NCI-H1105 (cell line): Measurements from ENCODE around the gene PITPNC1.
"Not testable (repeated sequence)": the region's sequence is repeated elsewhere in the genome, so short reads cannot be mapped to it uniquely, and the experiment has no call there.

Source experiments
- DNase-seq: peaks from one replicate; lab custom pipeline; 2025; lab: John Stamatoyannopoulos, UW

Gene PITPNC1

DNA sequence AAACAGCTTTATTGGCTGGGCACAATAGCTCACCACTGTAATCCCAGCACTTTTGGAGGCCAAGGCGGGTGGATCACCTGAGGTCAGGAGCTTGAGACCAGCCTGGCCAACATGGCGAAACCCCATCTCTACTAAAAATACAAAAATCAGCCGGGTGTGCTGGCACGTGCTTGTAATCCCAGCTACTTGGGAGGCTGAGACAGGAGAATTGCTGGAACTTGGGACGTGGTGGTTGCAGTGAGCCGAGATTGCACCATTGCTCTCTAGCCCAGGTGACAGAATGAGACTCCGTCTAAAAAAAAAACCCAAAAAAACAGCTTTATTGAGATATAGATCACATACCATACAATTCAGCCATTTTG lies 274.1 kb downstream of the PITPNC1 start:
- not testable (repeated sequence) for DNase-seq

DNA sequence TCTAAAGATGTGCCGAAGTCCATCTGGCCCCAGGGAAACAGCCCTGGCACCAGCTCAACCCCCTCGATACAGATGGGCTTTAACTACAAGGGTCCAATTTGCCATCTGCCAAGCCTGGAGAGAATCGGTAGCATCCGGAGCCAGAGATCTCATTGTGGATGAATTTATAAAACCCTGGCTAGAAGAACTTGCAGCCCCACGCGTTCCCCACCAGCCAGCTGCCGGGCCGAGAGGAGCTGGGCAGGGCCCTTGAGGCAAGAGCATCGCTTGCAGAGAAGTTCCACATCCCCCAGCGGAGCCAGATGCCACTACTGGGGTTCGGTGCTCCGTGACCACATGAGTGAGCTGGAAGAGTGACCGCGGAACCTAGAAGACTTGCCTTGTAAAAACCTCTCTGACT lies 275.4 kb downstream of the PITPNC1 start:
- DNase-seq, result no peak

DNA sequence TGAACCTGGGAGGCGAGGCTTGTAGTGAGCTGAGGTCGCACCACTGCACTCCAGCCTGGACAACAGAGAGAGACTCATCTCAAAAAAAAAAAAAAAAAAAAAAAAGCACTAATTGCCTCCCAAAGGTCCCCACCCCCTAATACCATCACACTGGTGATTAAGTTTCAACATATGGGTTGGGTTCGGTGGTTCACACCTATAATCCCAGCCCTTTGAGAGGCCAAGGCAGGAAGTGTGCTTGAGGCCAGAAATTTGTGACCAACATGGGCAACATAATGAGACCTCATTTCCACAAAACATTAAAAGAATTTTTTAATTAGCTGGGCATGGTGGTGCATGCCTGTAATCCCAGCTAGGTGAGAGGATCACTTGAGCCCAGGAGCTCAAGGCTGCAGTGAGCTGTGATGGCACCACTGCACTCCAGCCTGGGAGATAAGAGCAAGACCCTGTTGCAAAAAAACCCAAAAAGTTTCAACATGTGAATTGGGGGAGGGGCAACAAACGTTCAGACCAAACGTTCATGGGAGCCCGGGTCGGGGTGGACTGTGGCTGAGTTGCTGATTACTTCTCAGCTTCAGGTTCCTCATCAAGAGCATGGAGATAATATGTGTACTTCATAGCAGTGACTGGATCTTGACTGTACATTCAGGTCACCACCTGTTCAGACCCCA lies 278.5 kb downstream of the PITPNC1 start:
- no peak for DNase-seq

DNA sequence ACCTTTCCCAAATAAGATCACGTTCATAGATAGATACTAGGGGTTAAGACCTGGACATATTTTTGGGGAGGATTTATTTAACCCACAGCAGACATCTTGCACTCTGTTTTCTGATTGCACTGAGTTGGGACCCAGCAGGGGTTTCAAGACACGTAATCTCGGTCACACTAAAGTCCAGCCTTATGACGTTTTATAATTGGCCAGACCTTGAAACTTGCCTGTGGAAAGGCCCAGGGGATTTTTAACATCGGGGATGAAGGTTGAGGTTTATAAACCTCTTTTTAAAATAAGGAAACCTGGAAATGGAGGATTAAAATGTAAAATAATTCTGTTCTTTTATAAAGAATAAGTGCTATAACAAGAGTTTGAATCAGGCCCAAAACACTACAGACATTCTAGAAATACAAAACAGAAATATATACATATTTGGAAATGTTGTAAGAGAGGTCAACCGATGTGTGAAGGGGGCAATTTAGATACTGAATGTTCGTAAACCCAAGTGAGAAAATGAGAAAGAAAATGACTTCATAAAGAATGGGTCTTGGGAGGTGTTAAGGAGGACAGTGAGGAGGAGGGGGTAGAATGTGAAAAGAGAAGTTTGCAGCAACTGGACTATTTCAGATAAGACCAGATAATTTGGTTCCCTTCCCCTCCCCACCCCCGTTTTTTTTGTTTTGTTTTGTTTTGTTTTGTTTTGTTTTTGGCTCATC lies 279.6 kb downstream of the PITPNC1 start:
- no peak for DNase-seq

DNA sequence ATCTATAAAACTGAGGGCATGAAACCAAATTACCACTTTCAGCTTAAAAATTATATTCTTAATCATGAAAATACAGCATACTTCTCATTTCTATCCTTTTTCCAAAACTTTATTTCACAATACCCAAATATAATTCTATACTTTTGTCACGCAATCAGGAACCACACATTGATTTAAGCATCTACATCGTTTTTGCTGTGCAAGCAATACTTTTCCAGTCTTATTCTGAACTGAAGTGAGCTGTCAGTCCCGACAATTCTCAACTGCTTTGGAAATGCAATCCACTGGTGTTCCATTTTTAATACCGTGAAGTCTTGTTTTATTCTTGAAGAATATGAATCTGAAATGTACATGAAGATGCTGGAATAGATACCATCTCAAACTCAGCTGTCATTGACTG lies 280.5 kb downstream of the PITPNC1 start:
- DNase-seq, result no peak

DNA sequence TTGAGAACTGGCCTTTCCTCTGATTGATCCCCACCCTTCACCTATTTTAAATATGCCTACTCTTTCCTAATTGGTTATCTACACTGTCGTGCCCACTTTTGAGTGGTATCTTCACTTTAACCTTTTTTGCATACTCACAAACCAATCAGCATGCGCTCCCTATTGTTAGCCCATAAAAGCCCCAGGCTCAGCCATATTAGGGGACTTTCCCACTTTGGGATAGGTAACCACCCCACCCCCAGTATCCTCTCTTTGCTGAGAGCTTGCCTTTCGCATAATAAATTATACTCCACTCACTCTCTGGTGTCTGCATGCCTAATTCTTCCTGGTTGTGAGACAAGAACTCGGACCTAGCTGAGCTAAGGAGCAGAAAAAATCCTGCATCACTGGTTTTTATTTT lies 281.2 kb downstream of the PITPNC1 start:
- DNase-seq, result no peak

DNA sequence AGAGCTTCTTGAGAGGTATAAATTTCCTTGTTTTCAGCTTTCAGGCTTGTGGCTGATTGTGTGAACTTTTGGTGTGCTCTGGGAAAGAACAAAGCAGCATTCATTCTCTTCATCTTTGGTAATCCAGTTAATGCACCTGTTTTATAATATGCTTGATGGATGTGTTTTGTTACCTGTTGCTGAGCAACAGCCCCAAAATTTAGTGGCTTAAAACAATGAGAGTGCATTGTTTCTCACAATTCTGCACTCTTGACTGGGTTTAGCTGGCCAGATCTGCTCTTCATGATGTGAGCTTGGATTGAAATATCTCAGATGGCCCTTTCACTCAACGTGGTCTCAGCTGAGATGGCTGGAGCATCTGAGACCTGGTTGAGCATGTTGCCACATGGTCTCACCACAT lies 281.9 kb downstream of the PITPNC1 start:
- DNase-seq, result no peak

DNA sequence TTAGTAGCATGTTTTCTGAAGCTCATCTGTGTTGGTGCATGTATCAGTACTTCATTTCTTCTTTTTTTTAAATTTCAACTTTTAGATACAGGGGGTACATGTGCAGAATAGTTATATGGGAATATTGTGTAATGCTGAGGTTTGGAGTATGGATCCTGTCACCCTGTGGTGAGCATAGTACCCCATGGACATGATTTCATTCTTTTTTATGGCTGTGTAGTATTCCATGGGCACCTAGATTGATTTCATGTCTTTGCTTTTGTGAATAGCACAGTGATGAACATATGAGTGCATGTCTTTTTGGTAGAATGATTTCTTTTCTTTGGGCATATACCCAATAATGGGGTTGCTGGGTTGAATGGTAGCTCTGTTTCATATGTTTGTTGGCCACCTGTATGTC lies 285.6 kb downstream of the PITPNC1 start:
- DNase-seq, result no peak

DNA sequence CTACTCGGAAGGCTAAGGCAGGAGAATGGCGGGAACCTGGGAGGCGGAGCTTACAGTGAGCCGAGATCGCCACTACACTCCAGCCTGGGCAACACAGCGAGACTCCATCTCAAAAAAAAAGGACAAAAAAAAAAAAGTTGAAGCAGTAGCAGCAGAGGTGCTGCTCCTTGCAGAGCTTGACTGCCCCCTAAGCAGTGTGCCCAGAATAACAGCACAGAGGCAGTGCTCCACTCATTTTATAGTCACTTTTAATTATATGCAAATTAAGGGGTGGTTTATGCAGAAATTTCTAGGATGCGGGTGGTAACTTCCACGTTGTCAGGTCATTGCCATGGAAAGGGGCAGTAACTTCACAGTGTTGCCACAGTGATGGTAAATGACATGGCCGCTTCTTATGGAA lies 286.4 kb downstream of the PITPNC1 start:
- DNase-seq, result no peak

DNA sequence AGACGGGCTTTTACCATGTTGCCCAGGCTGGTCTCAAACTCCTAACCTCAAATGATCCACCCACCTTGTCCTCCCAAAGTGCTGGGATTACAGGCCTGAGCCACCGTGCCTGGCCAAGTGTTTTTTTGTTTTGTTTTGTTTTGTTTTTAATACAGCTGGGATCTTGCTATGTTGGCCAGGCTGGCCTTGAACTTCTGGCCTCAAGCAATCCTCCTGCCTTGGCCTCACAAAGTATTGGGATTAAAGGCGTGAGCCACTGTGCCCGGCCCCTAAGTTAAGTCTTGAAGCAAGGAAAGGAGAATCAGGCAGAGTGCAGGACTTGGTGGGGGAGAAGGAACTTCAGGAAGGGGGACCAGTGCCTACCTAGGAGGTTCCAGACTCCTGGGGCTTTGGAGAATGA lies 288.9 kb downstream of the PITPNC1 start:
- no peak for DNase-seq

DNA sequence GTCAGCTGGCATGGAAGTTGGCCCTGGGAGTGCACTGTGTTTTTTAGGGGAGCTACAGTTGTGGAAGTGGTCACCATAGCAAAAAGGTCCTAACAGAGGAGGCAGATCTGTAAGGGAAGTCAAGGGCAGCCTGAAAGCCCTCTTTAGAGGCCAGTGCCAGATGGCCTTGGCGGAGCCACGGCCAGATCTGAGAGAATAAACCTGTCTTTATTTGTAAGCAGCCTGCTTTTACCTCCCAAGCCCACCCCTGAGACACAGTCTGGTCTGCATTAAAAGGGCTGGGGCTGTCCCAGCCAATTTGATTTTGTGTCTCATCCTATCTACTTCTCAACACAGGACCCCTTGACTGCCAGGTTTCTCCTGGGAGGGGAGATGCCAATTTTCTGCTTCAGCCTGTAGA lies 289.6 kb downstream of the PITPNC1 start:
- no peak for DNase-seq

DNA sequence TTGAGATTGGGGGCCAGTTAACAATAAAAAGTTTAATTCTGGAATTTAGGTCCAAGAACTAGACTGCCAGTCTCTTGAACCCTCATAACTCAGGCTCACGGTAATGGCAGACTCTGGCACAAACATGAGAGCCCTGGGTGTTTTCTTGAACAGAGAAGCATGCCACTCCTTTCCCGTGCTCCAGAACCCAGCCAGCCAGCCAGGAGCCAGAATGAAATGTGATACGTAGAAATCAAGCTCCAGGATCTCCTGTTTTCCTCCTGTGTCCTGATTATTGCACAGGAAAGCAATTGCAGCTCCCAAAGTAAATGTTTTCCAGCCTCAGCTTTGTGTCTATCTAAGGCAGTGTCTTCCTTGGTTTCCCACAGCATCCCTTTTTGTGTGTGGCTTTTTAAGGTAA lies 294.4 kb downstream of the PITPNC1 start:
- peak; percentile 29 for DNase-seq

DNA sequence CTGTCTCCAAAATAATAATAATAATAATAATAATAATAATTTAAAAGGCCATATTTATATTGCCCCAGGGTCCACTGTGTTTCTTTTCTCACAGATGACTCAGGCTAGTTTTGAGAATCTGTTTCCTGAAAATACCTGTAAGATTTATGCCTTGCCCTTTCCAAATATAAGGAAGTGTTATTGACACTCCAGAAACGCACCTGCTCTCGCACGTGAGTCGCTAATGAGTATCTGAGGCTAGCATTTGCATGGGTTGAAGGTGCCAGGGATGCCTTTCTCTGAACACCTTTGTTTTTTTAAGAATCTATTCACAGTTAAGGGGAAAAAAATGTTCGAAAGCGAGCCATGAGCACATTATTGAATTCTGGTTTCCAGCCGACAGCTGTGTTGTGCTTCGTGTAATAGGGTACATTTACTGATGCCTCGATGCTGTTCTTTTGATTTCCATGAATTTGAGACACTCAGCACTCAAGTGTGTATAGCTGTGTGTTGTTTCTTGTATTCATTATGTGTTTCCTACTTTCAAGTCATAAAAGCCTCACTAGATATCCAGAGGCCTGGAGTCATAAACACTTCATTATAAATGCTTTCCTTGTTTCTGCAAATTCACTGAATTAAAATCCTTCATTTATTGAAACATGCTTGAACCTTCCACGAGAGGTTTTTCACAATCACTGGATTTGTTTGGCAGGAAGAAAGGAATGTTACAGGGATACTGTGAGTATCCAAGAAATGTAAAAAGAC lies 295.7 kb downstream of the PITPNC1 start:
- DNase-seq, result peak; percentile 67

DNA sequence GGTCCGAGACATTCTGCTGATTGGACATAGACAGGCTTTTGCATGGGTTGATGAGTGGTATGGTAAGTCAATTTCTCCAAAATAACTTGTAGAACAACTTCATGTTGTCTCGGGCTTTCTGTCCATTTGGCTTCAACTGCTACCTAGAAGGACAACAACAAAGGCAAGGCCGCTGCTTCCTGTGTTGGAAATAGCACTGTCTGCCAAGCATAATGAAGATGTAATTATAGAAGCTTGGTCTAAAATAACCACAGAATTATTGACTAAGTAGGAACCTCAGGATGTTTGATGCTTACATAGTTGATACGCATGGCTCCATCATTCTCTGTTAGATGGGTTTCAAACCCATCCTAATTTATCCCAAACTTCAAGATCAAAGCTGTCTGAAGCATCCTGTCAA lies 298.4 kb downstream of the PITPNC1 start:
- no peak for DNase-seq

DNA sequence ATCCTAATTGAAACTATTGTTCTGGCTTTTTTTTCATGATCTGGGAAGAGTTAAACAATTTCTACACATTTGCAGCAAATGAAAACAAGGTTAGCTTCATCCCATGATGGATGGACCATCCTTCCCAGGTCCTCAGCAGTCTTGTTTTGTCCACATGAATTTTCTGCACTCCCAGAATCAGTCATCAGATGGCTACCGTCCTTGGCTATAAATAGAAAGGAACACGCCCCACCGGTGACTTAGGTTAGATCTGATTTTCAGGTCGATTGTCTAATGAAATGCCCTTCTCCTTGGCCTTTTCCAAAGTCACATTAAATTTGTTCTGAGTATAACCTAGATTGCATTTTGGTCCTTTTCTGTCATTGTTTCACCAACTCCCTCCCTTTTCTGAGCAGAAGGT lies 299.2 kb downstream of the PITPNC1 start:
- no peak for DNase-seq

DNA sequence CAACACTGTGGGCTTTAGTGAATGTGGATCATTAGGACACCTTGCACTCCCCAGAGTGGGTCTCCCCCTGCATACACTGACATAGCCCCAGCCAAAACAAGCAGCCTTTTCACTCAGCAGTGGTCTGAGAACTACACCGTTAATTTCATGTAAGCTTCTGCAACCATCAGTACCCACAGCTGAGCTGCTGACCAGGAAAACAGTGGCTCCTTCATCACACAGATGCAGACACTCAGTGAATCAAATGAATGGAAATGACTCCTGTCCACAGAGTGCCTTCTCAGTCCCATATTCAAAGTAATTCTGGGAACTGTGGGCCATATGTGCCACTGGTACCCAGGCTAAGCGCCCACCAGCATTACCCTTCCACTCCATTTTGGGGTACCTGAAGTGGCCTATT lies 301.3 kb downstream of the PITPNC1 start:
- no peak for DNase-seq

DNA sequence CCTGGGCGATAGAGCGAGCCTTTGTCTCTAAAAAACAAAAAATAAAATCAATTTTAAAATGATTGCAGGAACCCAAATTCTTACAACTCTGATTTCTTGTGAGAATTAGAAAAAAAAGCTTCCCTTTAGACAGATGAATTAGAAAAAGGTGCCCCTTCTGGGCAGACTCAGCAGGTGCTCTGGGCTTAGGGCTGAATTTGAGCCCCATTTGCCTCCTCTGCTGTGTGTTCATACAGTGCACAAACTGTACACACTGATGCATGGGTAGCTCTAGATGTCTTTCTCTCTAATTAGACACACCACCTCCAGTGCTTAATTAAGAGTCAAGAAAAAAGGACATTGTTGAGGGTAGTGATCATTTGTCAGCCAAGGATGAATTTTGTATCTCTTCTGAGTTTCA lies 302.1 kb downstream of the PITPNC1 start:
- DNase-seq, result no peak

DNA sequence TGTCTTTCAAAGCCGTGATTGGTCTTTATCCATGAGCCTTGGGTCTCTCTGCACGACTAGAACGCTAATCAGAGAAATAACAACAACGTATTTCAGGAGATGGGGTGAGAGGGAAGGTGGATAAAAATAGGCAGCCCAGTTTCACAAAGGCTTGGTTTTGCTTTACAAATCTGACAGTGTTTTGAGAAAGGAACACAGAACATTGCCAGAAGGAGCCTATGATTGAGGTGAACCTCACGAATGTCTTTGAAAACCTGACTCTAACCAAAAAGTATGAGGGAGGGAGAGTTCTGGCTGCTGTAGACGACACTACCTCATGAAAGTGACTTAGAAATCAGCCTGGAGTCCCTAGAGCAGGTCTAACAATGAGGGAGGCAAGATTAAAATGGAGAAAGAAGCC lies 302.6 kb downstream of the PITPNC1 start:
- DNase-seq, result no peak

DNA sequence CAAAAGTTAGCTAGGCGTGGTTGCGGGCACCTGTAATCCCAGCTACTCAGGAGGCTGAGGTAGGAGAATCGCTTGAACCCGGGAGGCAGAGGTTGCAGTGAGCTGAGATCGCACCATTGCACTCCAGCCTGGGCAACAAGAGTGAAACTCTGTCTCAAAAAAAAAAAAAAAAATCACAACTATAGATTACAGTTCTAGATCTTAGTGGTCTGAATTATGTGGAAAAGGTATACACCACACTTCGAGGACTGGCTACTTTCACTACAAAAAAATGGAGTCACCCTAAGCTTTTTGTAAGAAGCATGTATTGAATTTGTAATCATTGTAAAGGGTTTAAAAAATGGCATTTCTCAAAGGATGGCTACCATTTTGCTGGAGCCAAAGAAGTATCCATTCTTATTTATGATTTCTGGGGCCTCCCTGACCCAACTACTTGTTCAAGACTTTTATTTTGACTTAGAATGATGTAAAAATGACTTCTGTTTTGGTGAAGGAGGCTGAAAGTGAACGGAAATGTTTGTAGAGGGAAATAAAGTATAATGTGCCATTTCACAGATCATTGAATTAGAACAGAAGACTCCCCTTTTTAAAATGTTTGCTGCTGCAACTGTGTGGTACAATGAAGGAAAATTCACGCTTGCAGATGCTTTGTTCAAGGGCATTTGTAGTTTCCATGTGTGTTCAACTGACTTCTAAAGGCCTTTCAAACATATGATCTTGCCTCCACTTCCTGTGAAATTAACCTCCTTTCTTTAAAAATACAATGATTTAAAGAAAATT lies 303.6 kb downstream of the PITPNC1 start:
- DNase-seq, result no peak

DNA sequence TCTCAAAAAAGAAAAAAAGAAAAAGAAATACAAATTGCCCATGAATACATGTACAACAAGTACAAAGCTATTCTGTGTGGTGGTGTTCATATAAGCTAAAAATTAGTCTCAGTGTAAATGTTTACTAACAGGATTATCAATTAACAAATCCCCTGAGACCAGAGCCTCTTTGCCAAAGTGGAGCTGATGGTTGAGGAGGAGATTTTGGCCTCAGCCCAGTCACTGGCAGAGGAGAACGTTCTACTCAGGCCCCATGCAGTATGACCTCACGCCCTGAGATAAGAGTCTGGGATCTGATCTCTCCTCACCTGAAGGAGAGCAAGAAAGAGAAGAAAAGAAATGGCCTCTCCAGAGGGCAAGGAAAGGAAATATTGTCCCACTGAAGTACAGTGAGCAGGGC lies 305.1 kb downstream of the PITPNC1 start:
- no peak for DNase-seq

DNA sequence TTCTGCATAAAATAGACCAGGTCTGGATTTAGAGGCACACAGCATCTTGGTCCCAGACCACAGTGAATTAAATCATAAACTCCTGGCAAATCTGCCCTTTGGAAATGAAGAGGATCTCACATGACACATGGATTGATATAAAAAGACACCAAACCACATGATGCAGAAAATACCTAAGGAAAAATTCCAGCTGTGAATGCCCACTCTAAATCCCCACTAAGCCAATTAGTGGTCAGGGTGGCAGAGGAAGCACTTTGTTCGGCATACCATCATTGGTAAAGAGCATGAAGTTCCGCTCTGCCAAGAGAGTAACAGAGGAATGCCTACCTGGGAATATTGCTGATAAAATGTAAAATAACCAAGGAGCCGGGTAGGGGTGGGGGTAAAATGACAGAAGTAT lies 308.3 kb downstream of the PITPNC1 start:
- DNase-seq, result no peak

DNA sequence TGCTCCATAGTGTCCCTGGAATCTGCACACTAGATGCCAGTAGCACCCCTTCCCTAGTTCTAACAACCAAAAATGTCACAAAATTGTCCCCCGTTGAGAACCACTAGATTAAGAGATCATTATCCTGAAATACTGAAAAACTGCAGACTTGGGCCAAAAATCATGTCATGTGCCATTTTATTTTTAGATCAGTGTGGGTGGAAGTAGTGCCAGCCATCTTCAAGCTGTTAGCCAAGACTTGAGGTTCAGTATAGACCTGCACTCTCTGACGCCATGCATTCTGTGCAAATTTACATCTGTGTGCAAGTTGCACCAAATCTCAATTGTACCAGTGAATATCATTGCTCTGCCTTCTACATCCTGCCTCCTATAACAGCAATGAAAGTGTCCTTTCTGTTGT lies 309.2 kb downstream of the PITPNC1 start:
- DNase-seq, result no peak

DNA sequence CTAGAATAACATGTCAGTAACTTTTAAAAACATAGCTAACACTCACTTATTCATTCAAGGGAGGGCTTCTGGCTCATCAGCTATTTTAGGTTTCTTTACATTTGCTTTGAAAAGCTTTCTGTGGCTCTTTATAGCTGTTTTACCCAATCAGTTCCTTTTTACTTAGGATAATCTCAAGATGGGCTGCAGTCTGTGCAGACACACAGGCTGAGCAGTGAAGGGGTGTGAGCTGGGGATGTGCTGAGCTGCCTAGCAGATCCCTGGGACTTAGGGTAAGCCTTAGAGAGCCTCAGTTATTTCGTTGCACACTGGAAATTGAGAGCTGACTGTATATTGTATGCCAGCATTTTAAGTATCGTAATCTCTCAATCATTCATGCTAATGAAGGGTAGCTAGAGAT lies 310.4 kb downstream of the PITPNC1 start:
- no peak for DNase-seq
